Osteocyte (in vitro differentiated cells): Measurements from ENCODE around the gene ZSCAN10. TPM values are rescaled to one million over a fixed set of nuclear protein-coding genes. Genes with fewer than 3 reads are reported as not detected.

Experiments
- DNase-seq: peaks from one replicate; pipeline ENCODE4 v3.0.0; 2021; ENCODE audit warnings: mixed read lengths; ENCODE audit not compliant: unreplicated experiment; ENCODE audit errors: extremely low spot score
- H3K27ac Mint-ChIP-seq: one replicate; pipeline ENCODE4 v1.8.0; 2021; ENCODE audit warnings: mild to moderate bottlenecking, mixed read lengths; ENCODE audit not compliant: unreplicated experiment
- H3K27me3 Mint-ChIP-seq: one replicate; pipeline ENCODE4 v1.8.0; 2021; ENCODE audit warnings: mixed read lengths; ENCODE audit not compliant: unreplicated experiment
- H3K36me3 Mint-ChIP-seq: one replicate; pipeline ENCODE4 v1.8.0; 2021; ENCODE audit warnings: mixed read lengths; ENCODE audit not compliant: unreplicated experiment
- H3K4me1 Mint-ChIP-seq: one replicate; pipeline ENCODE4 v1.8.0; 2021; ENCODE audit warnings: mixed read lengths; ENCODE audit not compliant: unreplicated experiment
- H3K4me3 Mint-ChIP-seq: one replicate; pipeline ENCODE4 v1.8.0; 2021; ENCODE audit warnings: mild to moderate bottlenecking, moderate library complexity, mixed read lengths; ENCODE audit not compliant: unreplicated experiment
- H3K9me3 Mint-ChIP-seq: one replicate; pipeline ENCODE4 v1.8.0; 2021; ENCODE audit warnings: mixed read lengths; ENCODE audit not compliant: unreplicated experiment
- long read RNA-seq: library from polyadenylated mRNA; unstranded; transcript quantifications from one replicate; pipeline ENCODE4 v2.0.0, GENCODE V29; 2021
- total RNA-seq: library from RNA; stranded (reverse); gene quantifications from 2 replicates; pipeline ENCODE4 v1.2.1, GENCODE V29; 2021
- TF ChIP-seq, protein P1 (sequence below): fragments of 200-600 bp; sonication (generic); IDR thresholded peaks from 2 replicates; pipeline ENCODE4 v1.5.0; 2021; ENCODE audit warnings: antibody characterized with exemption, mild to moderate bottlenecking, moderate library complexity

ZSCAN10 gene
- total RNA-seq, result not detected in 2 replicates
- long read RNA-seq, result 0 reads

DNA sequence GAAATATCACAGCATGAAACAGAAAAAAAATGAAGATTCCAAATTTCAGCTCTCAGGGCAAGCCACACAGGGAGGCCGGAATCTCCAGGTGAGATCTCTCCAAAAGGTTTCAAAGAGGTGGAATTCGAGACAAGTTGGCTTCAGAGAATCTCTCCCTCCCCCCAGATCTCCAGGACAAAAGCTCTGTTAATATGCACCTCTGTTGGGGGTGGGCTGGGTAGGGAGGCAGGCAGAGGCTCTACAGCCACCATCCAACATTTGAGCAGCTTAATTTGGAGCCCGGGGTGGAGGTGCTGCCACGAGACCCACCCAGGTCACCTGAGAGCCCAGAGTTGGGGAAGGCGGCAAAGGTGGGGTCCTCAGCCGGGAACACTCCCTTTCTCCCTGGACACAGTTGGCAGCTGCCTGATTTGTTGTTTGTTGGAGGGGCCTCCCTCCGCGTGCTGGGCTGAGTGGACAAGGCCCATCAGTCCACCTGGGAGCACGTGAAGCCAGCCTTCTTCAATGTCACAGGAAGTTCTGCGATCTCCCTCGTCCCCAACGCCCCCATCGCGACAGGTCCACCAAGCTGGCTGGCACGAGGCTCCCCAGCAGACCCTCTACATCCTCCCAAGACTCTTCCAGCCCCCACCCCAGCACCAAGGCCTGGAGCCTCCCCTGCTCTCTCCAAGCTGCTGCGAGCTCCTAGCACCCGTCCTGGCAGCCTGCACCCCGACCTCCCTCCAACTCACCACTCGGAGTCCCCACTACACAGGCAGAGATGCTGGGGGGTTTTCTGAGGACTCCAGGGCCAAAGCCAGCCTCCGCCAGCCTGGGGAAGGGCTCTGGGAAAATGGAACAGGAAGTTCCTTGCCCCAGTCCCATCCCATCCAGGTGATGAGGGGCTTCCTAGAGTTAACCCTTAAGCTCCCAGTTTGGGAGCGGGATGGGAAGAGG is at the start of gene ZSCAN10:
ZSCAN10 (minus strand) TSS at position 836 of the 936 bp plus-strand sequence. CDS start 6,357 bp downstream, outside the sequence.
- H3K36me3 Mint-ChIP-seq, result no peaks in the 10 kb centered on the region
- TF ChIP-seq, protein P1, sequence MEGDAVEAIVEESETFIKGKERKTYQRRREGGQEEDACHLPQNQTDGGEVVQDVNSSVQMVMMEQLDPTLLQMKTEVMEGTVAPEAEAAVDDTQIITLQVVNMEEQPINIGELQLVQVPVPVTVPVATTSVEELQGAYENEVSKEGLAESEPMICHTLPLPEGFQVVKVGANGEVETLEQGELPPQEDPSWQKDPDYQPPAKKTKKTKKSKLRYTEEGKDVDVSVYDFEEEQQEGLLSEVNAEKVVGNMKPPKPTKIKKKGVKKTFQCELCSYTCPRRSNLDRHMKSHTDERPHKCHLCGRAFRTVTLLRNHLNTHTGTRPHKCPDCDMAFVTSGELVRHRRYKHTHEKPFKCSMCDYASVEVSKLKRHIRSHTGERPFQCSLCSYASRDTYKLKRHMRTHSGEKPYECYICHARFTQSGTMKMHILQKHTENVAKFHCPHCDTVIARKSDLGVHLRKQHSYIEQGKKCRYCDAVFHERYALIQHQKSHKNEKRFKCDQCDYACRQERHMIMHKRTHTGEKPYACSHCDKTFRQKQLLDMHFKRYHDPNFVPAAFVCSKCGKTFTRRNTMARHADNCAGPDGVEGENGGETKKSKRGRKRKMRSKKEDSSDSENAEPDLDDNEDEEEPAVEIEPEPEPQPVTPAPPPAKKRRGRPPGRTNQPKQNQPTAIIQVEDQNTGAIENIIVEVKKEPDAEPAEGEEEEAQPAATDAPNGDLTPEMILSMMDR, result no peak
- no peaks in the 10 kb centered on the region for H3K9me3 Mint-ChIP-seq
- DNase-seq, result no peak
- H3K27ac Mint-ChIP-seq, result no peak within 1 kb of the TSS
- peaks cover 16% of the 10 kb centered on the region for H3K4me1 Mint-ChIP-seq
- peaks cover 17% of the 10 kb centered on the region for H3K27me3 Mint-ChIP-seq
- H3K4me3 Mint-ChIP-seq, result peak within 1 kb of the TSS; percentile 63

DNA sequence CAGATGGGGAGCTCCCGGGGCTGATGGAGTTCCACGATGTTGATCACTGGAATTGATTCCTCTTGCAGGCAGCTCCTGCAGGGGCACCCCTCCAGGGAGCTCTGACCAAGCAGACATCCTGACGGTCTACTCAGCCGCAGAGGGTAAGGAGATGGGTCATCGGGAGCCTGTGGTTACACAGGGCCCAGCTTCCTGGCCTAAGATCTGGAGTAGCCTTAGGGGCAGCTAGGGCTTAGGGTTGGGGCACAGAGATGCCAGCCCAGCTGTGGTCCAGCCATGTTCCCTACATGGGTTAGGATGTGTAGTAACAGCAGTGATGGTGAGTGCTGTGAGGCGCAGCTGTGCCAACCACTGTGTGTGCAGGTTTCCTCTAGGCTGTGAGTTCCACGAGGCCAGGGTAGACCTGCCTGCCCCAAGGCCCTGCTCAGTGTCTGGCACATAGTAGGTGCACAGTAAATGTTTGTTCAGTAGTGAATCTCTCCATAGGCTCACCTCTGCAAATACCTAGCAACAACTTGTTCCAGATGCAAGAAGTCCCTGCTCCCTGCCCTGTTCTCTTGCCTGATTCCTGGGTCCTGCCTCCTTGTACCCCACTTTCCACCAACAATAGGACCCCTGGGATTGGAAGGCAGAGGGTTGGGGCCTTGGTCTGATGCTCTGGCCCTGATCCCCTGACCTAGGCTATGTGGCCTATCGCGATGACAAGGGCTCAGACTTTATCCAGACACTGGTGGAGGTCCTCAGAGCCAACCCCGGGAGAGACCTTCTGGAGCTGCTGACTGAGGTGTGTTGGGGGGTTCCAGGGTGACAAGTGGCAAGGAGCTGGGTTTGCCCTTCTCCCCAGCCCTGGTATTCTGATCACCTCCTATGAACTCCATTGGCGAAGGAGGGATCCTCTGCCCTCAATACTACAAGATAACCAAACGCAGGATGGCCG is 49.4 kb upstream of the ZSCAN10 start:
- Mint-ChIP-seq H3K4me1 (peaks cover 27% of the 10 kb centered on the region), H3K9me3 (no peaks in the 10 kb centered on the region), H3K36me3 (no peaks in the 10 kb centered on the region), H3K27ac (peak overlapping the region; percentile 88), H3K27me3 (no peaks in the 10 kb centered on the region), H3K4me3 (peak overlapping the region; percentile 83)
- TF ChIP-seq, protein P1, result no peak
- no peak for DNase-seq

DNA sequence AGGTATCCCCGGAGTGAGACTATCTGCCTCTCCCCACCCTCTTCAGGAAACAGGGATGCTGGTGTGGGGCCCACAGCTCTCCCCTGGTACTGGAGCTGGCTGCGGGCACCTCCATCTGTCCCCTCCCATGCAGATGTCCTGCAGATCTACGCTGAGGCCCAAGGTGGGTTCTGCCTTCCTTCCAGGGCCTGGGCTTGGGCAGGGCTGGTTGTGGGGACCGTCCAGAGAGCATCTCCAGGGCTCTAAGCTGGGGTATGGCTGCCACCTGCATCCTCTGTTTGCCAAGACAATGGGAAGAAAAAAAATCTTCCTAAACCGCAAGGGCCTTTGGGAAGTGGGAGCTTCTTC is 48.6 kb upstream of the ZSCAN10 start:
- DNase-seq, result no peak
- H3K4me1 Mint-ChIP-seq, result peaks cover 26% of the 10 kb centered on the region
- H3K4me3 Mint-ChIP-seq, result no peak overlapping the region
- TF ChIP-seq, protein P1, result no peak
- H3K9me3 Mint-ChIP-seq, result no peaks in the 10 kb centered on the region
- H3K27me3 Mint-ChIP-seq, result no peaks in the 10 kb centered on the region
- H3K27ac Mint-ChIP-seq, result no peak overlapping the region
- no peaks in the 10 kb centered on the region for H3K36me3 Mint-ChIP-seq

DNA sequence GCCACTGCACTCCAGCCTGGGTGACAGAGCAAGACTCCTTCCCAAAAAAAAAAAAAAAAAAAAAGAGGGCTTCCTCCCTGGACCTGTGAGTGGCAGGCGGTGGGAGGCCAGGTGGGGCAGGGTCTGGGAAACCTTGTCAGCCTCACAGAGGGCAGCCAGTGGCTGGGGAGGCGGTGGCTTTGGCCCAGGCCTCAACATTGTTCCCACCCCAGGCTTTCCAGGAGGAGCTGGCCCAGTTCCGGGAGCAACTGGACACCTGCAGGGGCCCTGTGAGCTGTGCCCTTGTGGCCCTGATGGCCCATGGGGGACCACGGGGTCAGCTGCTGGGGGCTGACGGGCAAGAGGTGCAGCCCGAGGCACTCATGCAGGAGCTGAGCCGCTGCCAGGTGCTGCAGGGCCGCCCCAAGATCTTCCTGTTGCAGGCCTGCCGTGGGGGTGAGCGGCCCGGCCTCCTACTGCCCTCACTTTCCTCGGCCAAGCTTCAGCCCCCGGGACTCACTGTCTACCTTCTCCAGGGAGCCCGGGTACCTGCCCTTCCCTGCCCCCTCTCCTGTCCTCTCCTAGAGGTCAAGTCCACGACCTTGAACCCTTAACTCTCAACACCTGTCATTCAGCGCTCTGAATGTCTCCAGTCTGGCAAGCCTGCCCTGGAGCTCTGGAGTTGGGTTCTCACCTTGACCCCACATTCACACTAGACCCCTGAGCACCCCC is 48.1 kb upstream of the ZSCAN10 start:
- Mint-ChIP-seq H3K27ac (no peak overlapping the region), H3K4me1 (peaks cover 20% of the 10 kb centered on the region), H3K9me3 (no peaks in the 10 kb centered on the region), H3K27me3 (no peaks in the 10 kb centered on the region), H3K4me3 (no peak overlapping the region), H3K36me3 (peaks cover 5% of the 10 kb centered on the region)
- TF ChIP-seq, protein P1, result no peak
- peak; percentile 81 for DNase-seq
